ENCODE measurements around the gene FREM1. TPM values are rescaled to one million over a fixed set of nuclear protein-coding genes. Genes with fewer than 3 reads are reported as not detected.

FREM1 gene
- total and polyA plus RNA-seq, 2 of the 4 experiments (the other 2 are of a cell fraction), result under 0.01 TPM; not detected in 1

DNA sequence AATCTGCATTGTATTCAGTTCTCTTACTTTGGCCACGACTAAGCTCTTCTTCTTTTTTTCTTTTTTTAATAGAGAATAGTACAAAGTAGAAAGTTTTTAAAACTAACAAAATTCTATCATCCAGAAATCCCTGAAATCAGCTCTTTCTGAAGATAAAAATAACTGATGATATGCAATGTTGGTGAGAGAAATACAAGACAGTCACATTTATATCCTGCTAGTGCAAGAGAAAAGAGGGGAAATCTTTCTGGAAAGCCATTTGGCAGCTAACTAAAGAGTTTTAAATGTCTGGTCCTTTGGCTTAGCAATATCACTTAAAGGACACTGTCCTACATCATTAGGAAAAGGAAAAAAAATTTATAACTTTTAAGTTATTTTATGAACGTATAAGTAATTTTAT is 27.0 kb upstream of the FREM1 start:
- dilution Hi-C loops (cut with HindIII; ENCODE audit: low sequenced_read_pairs, unreplicated experiment) (no loop called here), in situ Hi-C loops (cut with MboI; ENCODE audit: low sequenced_read_pairs) (no loop called here), intact Hi-C loops (cut with micrococcal nuclease) (no loop called here)
- H4K20me1 ChIP-seq (ENCODE audit: insufficient read depth, low read length), result no peaks in the 10 kb centered on the region
- H3K27me3 ChIP-seq (ENCODE audit: control insufficient read depth, insufficient read depth, low read length), result no peaks in the 10 kb centered on the region
- no peak overlapping the region for H2BK20ac ChIP-seq (ENCODE audit: low read depth, low read length)
- no peak overlapping the region for H2BK15ac ChIP-seq (ENCODE audit: low read depth, low read length)
- H4K5ac ChIP-seq (ENCODE audit: low read depth, low read length), result no peak overlapping the region
- CTCF ChIA-PET, result no interaction called here
- no peak for TF ChIP-seq RAD21 (IDR thresholded peaks at IDR 0.05; ENCODE audit: low read length)
- TF ChIP-seq CHD1 (IDR thresholded peaks at IDR 0.05; ENCODE audit: low read depth, low read length), result no peak
- TF ChIP-seq FOS (IDR thresholded peaks at IDR 0.05; ENCODE audit: low read depth, low read length), result no peak
- TF ChIP-seq MXI1 (IDR thresholded peaks at IDR 0.05; ENCODE audit: borderline replicate concordance, low read depth, low read length), result no peak
- TF ChIP-seq, protein P1, sequence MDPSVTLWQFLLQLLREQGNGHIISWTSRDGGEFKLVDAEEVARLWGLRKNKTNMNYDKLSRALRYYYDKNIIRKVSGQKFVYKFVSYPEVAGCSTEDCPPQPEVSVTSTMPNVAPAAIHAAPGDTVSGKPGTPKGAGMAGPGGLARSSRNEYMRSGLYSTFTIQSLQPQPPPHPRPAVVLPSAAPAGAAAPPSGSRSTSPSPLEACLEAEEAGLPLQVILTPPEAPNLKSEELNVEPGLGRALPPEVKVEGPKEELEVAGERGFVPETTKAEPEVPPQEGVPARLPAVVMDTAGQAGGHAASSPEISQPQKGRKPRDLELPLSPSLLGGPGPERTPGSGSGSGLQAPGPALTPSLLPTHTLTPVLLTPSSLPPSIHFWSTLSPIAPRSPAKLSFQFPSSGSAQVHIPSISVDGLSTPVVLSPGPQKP (IDR thresholded peaks at IDR 0.05; ENCODE audit: borderline replicate concordance, low read depth, low read length), result no peak
- TF ChIP-seq BHLHE40 (IDR thresholded peaks at IDR 0.05; ENCODE audit: low read depth, low read length), result no peak
- TF ChIP-seq, protein P2, sequence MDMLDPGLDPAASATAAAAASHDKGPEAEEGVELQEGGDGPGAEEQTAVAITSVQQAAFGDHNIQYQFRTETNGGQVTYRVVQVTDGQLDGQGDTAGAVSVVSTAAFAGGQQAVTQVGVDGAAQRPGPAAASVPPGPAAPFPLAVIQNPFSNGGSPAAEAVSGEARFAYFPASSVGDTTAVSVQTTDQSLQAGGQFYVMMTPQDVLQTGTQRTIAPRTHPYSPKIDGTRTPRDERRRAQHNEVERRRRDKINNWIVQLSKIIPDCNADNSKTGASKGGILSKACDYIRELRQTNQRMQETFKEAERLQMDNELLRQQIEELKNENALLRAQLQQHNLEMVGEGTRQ (IDR thresholded peaks at IDR 0.05; ENCODE audit: low read depth, low read length), result no peak
- TF ChIP-seq CEBPB (IDR thresholded peaks at IDR 0.05; ENCODE audit: low read depth, low read length), result no peak
- TF ChIP-seq RCOR1 (IDR thresholded peaks at IDR 0.05; ENCODE audit: insufficient replicate concordance, low read length), result no peak
- TF ChIP-seq POLR2A (IDR thresholded peaks at IDR 0.05; ENCODE audit: low read depth, low read length), result no peak
- TF ChIP-seq NFE2L2 (IDR thresholded peaks at IDR 0.05; ENCODE audit: low read depth, low read length), result no peak
- TF ChIP-seq, protein P3, sequence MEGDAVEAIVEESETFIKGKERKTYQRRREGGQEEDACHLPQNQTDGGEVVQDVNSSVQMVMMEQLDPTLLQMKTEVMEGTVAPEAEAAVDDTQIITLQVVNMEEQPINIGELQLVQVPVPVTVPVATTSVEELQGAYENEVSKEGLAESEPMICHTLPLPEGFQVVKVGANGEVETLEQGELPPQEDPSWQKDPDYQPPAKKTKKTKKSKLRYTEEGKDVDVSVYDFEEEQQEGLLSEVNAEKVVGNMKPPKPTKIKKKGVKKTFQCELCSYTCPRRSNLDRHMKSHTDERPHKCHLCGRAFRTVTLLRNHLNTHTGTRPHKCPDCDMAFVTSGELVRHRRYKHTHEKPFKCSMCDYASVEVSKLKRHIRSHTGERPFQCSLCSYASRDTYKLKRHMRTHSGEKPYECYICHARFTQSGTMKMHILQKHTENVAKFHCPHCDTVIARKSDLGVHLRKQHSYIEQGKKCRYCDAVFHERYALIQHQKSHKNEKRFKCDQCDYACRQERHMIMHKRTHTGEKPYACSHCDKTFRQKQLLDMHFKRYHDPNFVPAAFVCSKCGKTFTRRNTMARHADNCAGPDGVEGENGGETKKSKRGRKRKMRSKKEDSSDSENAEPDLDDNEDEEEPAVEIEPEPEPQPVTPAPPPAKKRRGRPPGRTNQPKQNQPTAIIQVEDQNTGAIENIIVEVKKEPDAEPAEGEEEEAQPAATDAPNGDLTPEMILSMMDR (conservative IDR thresholded peaks at IDR 0.05; ENCODE audit: low read depth, low read length), result no peak
- TF ChIP-seq MAFK (IDR thresholded peaks at IDR 0.05; ENCODE audit: low read depth, low read length), result no peak
- TF ChIP-seq MAZ (IDR thresholded peaks at IDR 0.05; ENCODE audit: borderline replicate concordance, low read depth, low read length), result no peak
- no peak overlapping the region for H3K14ac ChIP-seq (replicated peaks; ENCODE audit: low read depth, low read length)
- no peaks in the 10 kb centered on the region for H3K36me3 ChIP-seq (ENCODE audit: control insufficient read depth, insufficient read depth, low read length)
- no peaks in the 10 kb centered on the region for H3K9me1 ChIP-seq (ENCODE audit: insufficient read depth, low read length)
- H2AFZ ChIP-seq (replicated peaks; ENCODE audit: low read length, poor library complexity), result no peak overlapping the region
- H3K23ac ChIP-seq (ENCODE audit: low read depth, low read length), result no peak overlapping the region
- H2BK5ac ChIP-seq (ENCODE audit: low read depth, low read length, poor library complexity, severe bottlenecking), result no peak overlapping the region
- H3K56ac ChIP-seq (ENCODE audit: extremely low read depth, insufficient read depth, low read length), result no peak overlapping the region
- no peak overlapping the region for H3K4me3 ChIP-seq (ENCODE audit: insufficient read depth, low read depth, low read length)
- no peaks in the 10 kb centered on the region for H3K9me3 ChIP-seq (ENCODE audit: control insufficient read depth, insufficient read depth, low read length)
- no CpG with 5 or more reads among the region's 2 CpGs for WGBS, 2 experiments (ENCODE audit: extremely low coverage in 2 of 2, insufficient read length in 1 of 2)
- H3K27ac ChIP-seq (ENCODE audit: insufficient read depth, low read length), result no peak overlapping the region
- no peak overlapping the region for H2AK9ac ChIP-seq (replicated peaks; ENCODE audit: low read depth, low read length, poor library complexity)
- no peak overlapping the region for H3K4me2 ChIP-seq (ENCODE audit: low read depth, low read length)
- DNase-seq (no peak), ATAC-seq (ENCODE audit: low read depth) (no peak)
- H4K8ac ChIP-seq (ENCODE audit: low read depth in 2 of 2, low read length in 2 of 2), result no peak overlapping the region
- H3K9ac ChIP-seq (ENCODE audit: low read depth, low read length), result no peak overlapping the region
- H2BK120ac ChIP-seq (ENCODE audit: low read depth, low read length), result no peak overlapping the region
- H3K4ac ChIP-seq (ENCODE audit: low read depth, low read length), result no peak overlapping the region
- H2AK5ac ChIP-seq (ENCODE audit: low read depth, low read length), result no peak overlapping the region
- H3K79me1 ChIP-seq (ENCODE audit: low read depth in 1 of 2, low read length in 2 of 2), result no peaks in the 10 kb centered on the region
- H3K4me1 ChIP-seq (ENCODE audit: control insufficient read depth, insufficient read depth, low read length), result no peaks in the 10 kb centered on the region
- POLR2A ChIA-PET (ENCODE audit: unreplicated experiment), result no interaction called here
- H4K91ac ChIP-seq (ENCODE audit: insufficient read depth, low read depth, low read length), result no peak overlapping the region
- H3K18ac ChIP-seq (ENCODE audit: low read depth, low read length), result no peak overlapping the region
- no TSS peak for BruUV-seq (replicated peaks)

All from IMR-90 (cell line).